GM19455 (cell line): Measurements from ENCODE around the gene HRCT1.
"Not testable (repeated sequence)": the region's sequence is repeated elsewhere in the genome, so short reads cannot be mapped to it uniquely, and the experiment has no call there.

Experiments
- ATAC-seq: cut with Tn5 transposase; IDR thresholded peaks from one replicate; pipeline ENCODE4 v1.9.1; 2021; ENCODE audit not compliant: unreplicated experiment

The HRCT1 gene

GRCh38 chr9:35915681-35916294, 9.8 kb downstream of the HRCT1 start:
- no peak for ATAC-seq

DNA sequence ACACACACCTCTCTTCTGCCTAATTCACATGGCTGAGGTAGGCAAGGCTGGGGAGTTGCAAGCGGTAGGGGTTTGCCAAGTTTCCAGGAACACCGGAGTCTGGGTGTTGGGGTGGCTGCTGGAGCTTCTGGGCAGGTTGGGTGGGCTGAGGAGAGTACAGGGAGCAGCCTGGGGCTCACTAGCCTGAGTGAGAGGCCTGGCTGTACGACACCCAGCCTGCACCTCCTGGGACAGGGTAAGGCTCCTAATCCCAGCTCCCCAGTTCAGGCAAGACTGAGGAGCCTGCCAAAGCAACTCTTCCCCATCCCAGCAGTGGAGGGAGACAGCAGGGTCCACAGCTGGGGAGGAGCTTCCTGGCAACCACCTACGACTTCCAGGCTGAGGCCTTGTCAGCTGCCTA, 11.3 kb downstream of the HRCT1 start:
- ATAC-seq, result no peak

GRCh38 chr9:35918780-35919179, 12.8 kb downstream of the HRCT1 start:
- ATAC-seq, result no peak

- ATAC-seq, result no peak
These were observed 13.4 kb downstream of the HRCT1 start for GRCh38 chr9:35919212-35920008.

DNA sequence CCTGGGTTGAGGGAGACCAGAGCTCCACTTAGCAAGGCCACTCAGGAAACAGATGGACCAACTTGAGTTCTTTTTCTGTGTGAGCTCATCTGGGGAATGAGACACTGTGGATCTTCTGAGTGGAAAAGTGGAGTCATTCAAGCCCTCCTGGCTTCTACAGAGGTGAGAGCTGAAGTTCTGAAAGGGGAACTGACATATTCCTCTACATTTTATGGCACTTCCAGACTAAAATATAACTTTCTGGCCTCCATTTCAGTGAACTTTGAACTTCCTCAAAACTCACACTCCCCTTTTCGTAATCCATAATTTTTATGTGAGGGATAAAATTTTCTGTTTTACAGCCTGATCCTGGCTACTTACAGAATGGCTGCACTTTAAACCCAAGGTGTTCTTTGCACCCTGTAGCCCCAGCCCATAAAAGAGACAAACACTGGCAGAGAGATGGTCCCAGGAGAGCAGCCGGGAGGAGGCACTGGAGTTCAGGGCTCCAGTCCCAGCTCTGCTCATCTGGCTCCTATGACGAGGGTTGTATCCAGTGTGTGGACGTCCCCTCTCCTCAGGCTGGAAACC, 14.1 kb downstream of the HRCT1 start:
- ATAC-seq, result no peak

DNA sequence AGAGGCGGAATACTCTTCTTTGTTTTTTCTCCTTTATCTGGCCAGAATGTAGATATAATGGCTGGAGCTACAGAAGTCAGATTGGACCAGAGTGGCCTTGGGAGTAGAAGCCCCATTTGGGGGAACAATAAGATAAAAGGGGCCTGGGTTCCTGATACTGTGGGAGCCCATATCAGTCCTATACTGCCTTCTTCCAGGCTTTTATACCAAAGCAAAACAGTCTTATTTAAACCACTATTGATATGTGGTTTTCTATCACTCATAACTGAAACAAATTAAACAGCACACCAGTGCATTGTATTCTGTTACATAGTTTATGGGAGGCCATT, 17.6 kb downstream of the HRCT1 start:
- no peak for ATAC-seq

DNA sequence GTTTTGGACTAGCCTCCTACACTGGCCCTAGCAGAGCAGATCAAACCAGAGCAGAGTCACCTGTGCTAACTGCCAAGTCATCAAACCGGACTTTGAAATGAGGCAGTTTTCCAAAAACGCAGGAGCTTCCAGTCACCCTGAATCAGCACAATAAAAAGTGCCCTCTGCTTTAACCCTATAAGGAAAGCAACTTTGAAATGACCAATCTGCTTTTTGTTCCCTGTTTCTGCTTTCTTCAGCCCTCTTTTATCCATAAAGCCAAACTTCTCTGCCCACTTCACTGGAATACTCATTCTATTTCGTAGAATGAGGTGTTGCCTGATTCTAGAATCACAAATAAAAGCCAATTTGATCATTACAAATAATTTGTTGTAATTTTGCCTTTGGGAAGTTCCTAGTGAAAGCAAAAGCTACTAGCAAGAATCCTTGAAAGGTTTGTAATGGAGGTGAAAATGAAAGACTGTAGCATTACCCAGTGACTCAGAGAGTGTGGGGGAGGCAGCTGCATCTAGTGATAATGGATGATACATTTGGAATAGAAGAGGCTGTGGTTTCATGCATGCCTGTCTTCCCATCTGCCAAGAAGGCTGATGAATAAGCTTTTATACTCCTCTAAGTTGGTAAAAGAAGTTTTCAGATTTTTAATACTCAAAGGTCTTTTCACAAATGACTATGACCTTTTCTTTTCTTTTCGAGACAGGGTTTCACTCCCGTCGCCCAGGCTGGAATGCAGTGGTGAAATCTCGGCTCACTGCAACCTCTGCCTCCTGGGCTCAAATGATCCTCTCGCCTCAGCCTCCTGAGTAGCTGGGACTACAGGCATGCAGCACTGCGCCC, 18.1 kb downstream of the HRCT1 start:
- ATAC-seq, result no peak

DNA sequence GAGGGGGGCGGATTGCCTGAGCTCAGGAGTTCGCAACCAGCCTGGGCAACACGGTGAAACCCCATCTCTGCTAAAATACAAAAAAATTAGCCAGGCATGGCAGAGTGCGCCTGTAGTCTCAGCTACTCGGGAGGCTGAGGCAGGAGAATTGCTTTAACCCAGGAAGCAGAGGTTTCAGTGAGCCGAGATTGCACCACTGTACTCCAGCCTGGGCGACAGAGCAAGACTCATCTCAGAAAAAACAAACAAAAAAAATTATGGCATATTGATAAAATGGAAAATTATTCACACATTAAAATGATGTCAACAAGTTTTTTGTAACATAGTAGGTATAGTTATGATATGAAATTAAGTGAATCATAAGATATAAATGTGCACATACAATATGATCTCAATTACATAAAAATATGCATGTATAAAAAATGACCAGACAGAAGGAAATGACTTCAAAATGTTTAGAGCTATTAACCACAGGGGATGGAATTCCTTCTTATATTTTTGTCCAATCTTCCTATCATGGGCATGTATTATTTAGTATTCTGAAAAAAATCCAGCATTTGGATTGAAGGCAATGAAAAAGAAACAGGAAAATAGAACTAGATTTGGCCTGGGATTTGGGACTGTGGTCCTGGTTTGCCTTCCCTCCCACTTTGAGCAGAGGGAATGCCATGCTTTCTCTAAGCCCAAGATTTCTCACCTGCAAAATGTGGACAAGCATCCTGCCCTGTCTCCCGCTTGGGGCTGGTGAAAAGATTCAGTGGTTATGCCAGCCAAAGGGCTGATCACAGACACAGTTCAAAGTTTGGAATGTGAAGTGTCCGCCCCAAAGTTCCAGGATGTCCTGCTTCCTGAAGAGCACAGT, 22.8 kb downstream of the HRCT1 start:
- ATAC-seq, result no peak

- ATAC-seq, result no peak
These were observed 23.4 kb downstream of the HRCT1 start for GRCh38 chr9:35929453-35929718.

DNA sequence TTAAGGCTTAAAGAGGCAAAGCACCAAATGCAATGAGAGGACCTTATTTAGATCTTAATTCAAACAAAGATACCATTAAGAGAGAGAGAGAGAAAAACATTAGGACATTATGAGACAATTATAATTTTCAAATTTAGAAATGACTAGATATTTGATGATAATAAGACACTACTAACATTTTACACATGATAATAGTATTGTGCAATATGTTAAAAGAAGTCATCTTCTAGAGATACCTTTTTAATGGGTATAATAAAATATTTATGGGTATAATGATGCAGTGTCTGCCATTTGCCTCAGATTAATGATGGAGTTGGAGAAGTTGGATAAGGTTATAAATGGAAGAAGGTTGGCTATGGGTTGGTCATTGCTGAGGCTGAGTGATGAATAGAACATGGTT, 24.5 kb downstream of the HRCT1 start:
- ATAC-seq, result no peak

GRCh38 chr9:35930989-35931388, 25.0 kb downstream of the HRCT1 start:
- ATAC-seq, result no peak

GRCh38 chr9:35932735-35933134, 26.7 kb downstream of the HRCT1 start:
- ATAC-seq, result no peak

- ATAC-seq, result no peak
These were observed 27.6 kb downstream of the HRCT1 start for GRCh38 chr9:35933550-35934067.

DNA sequence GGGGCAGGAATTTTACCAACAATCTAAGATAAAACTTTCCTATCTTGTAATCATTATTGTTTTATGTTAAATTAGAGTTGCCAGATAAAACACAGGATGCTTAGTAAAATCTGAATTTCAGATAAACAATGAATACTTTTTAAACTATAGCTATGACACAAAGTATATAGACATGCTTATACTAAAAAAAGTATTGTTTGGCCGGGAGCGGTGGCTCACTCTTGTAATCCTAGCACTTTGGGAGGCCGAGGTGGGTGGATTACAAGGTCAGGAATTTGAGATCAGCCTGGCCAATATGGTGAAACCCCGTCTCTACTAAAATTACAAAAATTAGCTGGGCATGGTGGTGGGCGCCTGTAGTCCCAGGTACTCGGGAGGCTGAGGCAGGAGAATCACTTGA, 28.1 kb downstream of the HRCT1 start:
- not testable (repeated sequence) for ATAC-seq

- no peak for ATAC-seq
These were observed 29.3 kb downstream of the HRCT1 start for GRCh38 chr9:35935261-35935660.

DNA sequence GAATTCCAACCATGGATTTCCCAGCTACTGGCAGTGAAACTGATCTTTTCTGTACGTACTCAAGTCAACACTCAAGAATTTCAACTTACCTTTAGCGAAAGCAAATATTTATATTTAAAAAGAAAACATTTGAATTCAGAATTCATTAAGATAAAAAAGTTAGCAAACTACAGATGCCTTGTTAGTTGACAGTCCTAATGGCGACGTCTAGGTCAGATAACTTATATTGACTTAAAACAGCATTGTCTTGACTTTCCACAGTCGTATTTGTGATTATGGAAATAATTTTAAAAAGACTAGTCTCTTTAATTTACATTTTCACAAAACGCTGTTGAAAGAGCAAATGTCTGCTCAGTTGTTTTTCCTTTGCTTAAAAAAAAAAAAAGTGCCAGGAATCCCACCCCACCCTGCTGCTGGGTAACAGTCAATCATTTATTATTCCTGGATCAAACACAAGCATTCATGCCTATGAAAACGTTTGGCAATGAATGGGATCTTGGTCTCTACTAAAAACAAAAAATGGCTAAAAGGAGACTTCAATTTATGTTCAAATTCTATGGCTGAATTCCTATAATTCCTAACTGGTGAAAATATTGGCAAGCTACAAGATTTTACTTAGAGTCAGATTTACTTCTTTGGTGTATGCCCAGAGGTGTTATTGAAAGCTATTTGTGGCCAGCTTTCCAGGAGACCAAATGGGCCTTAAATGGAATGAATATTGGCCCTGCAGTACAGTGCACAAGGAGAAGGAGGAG, 29.9 kb downstream of the HRCT1 start:
- no peak for ATAC-seq

DNA sequence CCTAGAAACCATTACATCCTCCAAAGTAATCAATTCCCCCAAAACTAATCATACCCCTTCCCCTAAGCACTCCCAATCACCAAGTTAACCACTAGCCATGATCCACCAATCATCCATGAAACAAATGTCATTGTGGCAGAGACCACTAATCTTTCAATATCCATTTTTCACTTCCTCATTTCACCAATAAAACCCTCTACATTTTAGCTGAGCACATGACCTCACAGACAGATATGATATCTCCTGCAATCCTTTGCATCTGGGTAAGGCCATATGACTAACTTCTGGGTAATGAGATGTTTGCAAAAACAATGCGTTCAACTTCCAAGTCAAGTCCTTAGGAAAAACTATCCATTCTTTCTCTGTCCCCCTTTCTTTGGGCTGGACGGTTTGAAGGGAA, 31.2 kb downstream of the HRCT1 start:
- no peak for ATAC-seq

DNA sequence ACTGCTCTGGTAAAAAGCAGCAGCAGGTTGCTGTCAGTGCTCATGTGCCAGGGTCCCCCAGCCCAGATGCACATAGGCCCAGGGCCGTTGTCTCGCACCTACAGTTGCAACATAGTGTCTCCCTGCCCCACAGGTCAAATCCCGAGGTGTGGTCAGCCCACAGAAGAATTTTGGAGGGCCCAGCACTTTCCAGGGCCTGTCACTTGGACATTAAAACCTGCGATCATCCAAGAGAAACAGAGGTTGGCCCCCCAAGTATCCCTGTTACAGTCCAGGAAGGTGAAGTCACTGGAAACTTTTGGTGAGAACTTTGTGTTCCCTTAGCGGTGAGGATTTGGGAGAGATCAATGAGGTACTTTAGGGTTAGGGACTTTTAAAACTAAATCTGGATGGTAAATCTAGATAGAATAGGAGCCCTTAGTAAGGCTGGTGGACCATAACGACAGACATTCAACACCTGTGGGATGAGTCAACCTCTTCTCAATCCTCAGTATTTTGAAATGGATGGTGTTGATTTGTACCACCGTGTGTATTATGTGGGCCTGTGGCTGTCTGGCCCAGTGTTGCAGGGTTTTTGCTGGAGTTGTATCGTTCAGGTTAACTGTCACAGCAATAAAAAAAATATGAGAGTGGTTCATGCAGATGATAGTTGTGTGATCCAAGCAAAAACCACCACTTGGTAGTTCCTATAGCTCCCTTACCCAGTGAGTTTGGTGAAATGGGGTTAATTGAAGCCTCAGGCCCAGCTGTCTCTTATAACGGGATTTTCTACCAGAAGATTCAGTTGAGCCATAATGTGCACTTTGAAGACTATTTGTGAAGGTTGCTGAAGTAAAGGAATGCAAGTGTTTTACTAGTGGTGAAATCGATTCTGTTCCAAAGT, 32.7 kb downstream of the HRCT1 start:
- ATAC-seq, result no peak

DNA sequence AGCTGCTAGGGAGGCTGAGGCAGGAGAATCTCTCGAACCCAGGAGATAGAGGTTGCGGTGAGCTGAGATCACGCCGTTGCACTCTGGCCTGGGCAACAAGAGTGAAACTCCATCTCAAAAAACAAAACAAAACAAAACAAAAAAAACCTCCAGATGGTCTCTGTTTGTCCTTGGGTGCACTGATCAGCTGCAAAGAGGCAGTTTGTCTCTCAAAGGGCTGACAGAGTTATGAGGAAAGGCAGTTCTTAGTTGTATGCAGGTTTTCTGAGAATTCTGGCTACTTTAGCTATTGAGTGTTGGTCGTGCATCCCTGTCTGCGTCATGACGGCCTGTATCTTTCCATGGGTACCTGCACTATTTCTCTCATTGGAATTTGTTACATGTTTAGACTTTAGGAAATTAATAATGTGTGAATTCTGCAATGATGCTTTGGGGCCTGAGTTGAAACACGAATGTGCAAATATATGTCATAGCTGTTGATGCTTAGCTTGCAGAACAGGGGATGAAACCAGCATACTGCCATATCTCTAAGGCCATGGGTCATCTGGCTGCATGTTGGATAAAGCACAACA, 33.8 kb downstream of the HRCT1 start:
- no peak for ATAC-seq
